Measurements from ENCODE around the gene ITGB4.
A peak's percentile ranks its signal among the peaks of the same experiment; 100 is the strongest.

DNA sequence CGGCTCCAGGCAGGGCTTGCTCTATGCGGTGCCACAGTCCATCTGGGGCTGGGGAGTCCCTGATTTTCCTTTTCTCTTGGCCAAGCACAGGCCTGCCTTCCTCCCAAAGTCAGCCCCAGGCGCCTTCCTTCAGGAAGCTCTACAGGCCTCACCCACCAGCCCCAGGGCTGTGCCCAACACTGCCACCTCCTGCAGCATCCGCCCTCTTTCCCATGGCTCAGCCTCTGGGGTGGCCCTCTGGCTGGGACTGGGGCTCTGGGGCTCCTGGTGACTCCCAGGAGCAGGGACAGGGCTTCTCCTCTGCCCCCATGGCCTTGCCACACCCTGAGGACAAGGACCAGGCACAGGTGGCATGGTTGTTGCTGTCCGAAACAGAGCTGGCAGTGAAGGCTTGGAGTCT, 817 bp downstream of the ITGB4 start:
- TF ChIP-seq CTCF (IDR thresholded peaks at IDR 0.05) (peak in 1 of 5 experiments; percentile 19), EP300 (IDR thresholded peaks at IDR 0.05) (peak in 1 of 2 donors; percentile 37), POLR2A (IDR thresholded peaks at IDR 0.05) (peak in 1 of 2 donors; percentile 18)

Data from tibial nerve (tissue), 4 donors.